ENCODE results near the gene RSF1. TPM values are rescaled to one million over a fixed set of nuclear protein-coding genes. Genes with fewer than 3 reads are reported as not detected.

Gene RSF1
- total and polyA plus RNA-seq, 8 donors, result 5.6 to 34.3 (median 22.9) TPM

DNA sequence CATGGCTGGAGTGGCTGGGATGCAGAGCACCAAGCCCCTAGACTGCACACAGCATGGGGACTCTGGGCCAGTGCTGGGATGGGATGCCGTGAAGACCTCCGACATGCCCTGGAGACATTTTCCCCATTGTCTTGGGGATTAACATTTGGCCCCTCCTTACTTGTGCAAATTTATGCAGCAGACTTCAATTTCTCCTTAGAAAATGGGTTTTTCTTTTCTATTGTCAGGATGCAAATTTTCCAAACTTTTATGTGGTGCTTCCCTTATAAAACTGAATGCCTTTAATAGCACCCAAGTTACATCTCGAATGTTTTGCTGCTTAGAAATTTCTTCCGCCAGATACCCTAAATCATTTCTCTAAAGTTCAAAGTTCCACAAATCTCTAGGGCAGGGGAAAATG is 29.2 kb downstream of the RSF1 start:
- 95% methylated on average over 4 of the region's 4 CpGs for WGBS, 2 donors
- FAIRE-seq, result no peak
- no peak overlapping the region for H3K27ac ChIP-seq
- no peaks in the 10 kb centered on the region for H3K4me1 ChIP-seq
- H3K9me3 ChIP-seq, result no peaks in the 10 kb centered on the region
- TF ChIP-seq, protein P1, sequence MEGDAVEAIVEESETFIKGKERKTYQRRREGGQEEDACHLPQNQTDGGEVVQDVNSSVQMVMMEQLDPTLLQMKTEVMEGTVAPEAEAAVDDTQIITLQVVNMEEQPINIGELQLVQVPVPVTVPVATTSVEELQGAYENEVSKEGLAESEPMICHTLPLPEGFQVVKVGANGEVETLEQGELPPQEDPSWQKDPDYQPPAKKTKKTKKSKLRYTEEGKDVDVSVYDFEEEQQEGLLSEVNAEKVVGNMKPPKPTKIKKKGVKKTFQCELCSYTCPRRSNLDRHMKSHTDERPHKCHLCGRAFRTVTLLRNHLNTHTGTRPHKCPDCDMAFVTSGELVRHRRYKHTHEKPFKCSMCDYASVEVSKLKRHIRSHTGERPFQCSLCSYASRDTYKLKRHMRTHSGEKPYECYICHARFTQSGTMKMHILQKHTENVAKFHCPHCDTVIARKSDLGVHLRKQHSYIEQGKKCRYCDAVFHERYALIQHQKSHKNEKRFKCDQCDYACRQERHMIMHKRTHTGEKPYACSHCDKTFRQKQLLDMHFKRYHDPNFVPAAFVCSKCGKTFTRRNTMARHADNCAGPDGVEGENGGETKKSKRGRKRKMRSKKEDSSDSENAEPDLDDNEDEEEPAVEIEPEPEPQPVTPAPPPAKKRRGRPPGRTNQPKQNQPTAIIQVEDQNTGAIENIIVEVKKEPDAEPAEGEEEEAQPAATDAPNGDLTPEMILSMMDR (IDR thresholded peaks at IDR 0.05), result no peak
- no peak for DNase-seq
- no peak overlapping the region for H3K4me3 ChIP-seq
- H3K36me3 ChIP-seq, result no peaks in the 10 kb centered on the region
- no peak for ATAC-seq
- no peaks in the 10 kb centered on the region for H3K27me3 ChIP-seq
- intact Hi-C loops (cut with DNase I), result no loop called here

- WGBS, 2 donors, result 98 to 99% methylated on average over 5 of the region's 5 CpGs
- TF ChIP-seq, protein P1 (IDR thresholded peaks at IDR 0.05), result no peak
- ATAC-seq, result no peak
- FAIRE-seq, result no peak
- no peak for DNase-seq
- Histone ChIP-seq H3K9me3 (no peaks in the 10 kb centered on the region), H3K4me1 (no peaks in the 10 kb centered on the region), H3K27ac (no peak overlapping the region), H3K4me3 (no peak overlapping the region), H3K36me3 (no peaks in the 10 kb centered on the region), H3K27me3 (no peaks in the 10 kb centered on the region)
- intact Hi-C loops (cut with DNase I), result no loop called here
Observed at GRCh38 chr11:77789731-77790476, 30.6 kb downstream of the RSF1 start.

DNA sequence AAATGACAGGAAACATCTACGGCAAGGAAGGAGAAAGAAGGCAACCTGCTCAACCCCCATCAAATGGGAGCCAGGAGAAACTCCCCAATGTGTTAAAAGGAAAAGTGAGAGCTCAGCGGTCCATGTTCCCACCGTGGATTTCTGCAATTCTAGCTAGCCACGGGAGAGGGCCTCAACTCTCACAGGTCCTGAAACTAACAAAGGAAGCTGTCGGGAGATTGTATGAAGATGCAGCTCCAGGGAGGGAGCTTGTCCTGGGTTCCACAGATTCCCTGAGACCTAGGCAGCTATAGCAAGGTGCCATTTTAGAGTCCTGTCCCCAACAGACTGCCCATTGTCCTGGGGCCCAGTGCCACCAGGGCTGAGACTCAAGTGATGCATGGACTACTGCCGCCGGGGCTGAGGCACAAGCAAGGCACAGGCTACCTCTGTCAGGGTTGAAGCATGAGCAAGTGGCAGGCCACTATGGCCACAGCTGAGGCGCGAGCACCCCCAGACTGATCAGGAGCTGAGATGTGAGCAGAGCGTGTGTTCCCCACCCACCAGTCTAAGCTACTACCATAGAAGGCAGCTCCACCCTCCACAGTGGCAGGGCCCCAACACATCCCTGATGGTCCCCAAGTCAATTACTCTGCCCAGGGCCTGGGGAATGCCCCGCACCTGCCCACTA is 31.3 kb downstream of the RSF1 start:
- no peak for FAIRE-seq

GRCh38 chr11:77784572-77784971 is 36.0 kb downstream of the RSF1 start:
- ATAC-seq, result no peak
- Histone ChIP-seq H3K27me3 (no peaks in the 10 kb centered on the region), H3K9me3 (no peaks in the 10 kb centered on the region), H3K4me3 (no peak overlapping the region), H3K36me3 (no peaks in the 10 kb centered on the region), H3K4me1 (peaks cover 0 to 4% (median 0%) of the 10 kb centered on the region in 3 donors), H3K27ac (no peak overlapping the region)
- 66 to 75% methylated on average over 3 of the region's 3 CpGs for WGBS, 2 donors
- no peak for FAIRE-seq
- DNase-seq, result no peak
- TF ChIP-seq, protein P1 (IDR thresholded peaks at IDR 0.05), result no peak
- intact Hi-C loops (cut with DNase I), result no loop called here

More for the DNA sequence above, 31.3 kb downstream of the RSF1 start:
- Histone ChIP-seq H3K27ac (no peak overlapping the region), H3K36me3 (no peaks in the 10 kb centered on the region), H3K27me3 (no peaks in the 10 kb centered on the region), H3K4me3 (no peak overlapping the region), H3K9me3 (no peaks in the 10 kb centered on the region), H3K4me1 (peaks cover 0 to 4% (median 0%) of the 10 kb centered on the region in 3 donors)
- TF ChIP-seq, protein P1 (IDR thresholded peaks at IDR 0.05), result no peak
- no peak for ATAC-seq
- DNase-seq, result no peak
- WGBS, 2 donors, result 90 to 94% methylated on average over 11 of the region's 11 CpGs
- intact Hi-C loops (cut with DNase I), result no loop called here

DNA sequence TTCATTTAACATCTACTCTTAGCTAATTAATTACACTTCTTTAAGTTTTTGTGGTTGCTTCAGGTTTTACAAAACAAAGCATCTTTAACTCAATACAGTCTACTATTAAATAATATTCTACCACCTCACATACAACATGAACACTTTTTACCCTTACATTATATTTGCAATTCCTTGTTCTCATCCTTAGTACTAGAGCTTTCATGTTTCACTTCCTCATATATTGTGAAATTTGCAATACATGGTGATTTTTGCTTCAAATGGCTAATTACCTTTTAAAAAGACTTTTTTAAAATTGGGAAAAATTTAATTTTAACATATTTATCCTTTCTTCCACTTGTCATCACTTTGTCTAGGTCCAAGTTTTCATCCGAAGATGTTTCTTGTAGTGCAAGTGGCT is 37.5 kb downstream of the RSF1 start:
- intact Hi-C loops (cut with DNase I), result no loop called here
- 92 to 100% methylated on average over 1 of the region's 1 CpG for WGBS, 2 donors
- ATAC-seq, result no peak

More for the DNA sequence above, 37.5 kb downstream of the RSF1 start:
- H3K9me3 ChIP-seq, result no peaks in the 10 kb centered on the region
- no peaks in the 10 kb centered on the region for H3K36me3 ChIP-seq
- no peaks in the 10 kb centered on the region for H3K27me3 ChIP-seq
- TF ChIP-seq, protein P1 (IDR thresholded peaks at IDR 0.05), result no peak
- H3K4me1 ChIP-seq, result peaks cover 0 to 4% (median 0%) of the 10 kb centered on the region in 3 donors
- DNase-seq (no peak), FAIRE-seq (no peak)
- no peak overlapping the region for H3K27ac ChIP-seq
- no peak overlapping the region for H3K4me3 ChIP-seq

Measured in pancreas (tissue), 10 donors.